Stimulated activated CD8-positive, alpha-beta memory T cell treated with anti-CD3 and anti-CD28 coated beads, Interleukin-12 subunit alpha, Interleukin-12 subunit beta, amount 100 ng/mL, for 4 hours (primary cell): ENCODE results near the gene NR2F6.

Source experiments
- DNase-seq: peaks from one replicate; pipeline ENCODE4 v3.0.0-alpha.2; 2020; ENCODE audit warnings: low read depth

Gene NR2F6

DNA sequence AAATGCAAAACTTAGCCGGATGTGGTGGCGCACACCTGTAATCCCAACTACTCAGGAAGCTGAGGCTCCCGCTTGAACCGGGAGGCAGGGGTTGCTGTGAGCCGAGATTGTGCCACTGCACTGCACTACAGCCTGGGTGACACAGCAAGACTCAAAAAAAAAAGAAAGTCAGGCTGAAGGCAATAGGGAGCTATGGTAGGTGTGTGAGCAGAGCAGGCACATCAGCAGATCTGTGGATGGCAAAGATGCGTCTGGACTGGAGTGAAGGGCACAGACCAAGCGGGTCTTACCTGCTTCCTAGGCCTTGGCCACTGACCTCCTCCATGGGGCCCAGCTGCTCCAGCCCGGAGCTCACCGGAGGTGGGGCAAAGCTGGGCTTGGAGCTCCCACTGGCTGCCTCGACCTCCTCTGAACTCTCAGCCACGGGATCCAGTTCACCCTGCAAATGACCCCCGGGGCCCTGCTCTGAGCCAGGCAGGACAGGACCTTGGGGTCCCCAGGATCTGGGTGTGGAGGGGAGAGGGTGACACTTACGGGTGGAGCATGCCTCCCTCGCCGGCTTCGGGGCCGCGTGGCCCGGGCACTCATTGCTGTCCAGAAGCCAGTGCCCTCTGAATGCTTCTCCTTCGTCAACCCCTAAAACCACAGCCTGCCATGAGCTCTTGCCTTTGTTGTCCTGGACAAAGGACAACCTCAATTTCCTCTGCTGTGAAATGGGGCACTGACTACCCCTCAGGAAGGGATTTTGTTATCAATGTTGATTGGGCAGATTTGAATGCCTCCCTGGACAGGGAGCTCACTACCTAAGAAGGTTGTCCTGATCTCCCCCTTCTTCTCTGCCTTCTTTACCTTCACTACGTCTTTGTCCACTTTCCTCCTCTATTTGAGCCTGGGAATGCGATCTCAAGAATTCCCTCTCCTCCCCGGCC, 18.3 kb upstream of the NR2F6 start:
- no peak for DNase-seq

DNA sequence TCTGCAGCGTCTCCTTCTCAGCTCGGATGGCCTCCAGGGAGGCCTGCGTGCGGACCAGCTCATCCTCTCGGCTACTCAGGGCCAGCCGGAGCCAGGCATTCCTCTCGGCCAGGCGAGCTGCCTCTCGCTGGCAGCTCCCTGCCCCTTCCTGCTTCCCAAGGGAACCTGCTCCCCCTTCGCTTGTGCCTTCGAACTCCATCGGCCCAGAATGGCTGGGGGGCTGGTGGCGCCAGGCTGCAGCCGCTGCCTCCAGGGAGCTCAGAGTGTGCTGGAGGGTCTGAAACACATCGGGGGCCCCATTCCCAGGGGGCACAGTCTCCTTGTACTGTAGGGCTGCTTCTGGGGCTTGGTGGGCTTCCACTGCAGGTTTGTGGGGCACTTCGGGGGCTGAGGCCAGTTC, 16.8 kb upstream of the NR2F6 start:
- no peak for DNase-seq

DNA sequence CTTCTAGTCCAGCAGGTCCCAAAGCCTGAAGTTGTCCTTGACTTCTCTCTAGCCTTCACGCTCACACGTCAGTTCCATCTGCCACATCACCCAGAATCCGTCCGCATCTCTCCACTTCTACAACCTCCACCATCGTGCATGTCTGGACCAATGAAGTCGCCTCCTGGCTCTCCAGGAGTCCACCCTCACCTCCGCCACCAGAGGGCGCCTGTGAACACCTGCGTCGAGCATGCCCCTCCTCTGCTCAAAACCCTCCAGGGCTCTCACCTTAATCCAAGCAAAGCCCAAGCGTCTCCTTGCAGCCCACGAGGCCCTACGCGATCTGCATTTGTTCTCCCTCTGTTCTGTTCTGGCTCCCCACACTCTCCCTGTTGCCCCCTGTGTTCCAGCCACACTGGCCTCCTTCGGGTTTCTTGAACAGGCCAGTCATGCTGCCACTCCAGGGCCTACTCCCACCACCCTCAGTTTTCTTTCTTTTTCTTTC, 15.2 kb upstream of the NR2F6 start:
- DNase-seq: peak; percentile 68

DNA sequence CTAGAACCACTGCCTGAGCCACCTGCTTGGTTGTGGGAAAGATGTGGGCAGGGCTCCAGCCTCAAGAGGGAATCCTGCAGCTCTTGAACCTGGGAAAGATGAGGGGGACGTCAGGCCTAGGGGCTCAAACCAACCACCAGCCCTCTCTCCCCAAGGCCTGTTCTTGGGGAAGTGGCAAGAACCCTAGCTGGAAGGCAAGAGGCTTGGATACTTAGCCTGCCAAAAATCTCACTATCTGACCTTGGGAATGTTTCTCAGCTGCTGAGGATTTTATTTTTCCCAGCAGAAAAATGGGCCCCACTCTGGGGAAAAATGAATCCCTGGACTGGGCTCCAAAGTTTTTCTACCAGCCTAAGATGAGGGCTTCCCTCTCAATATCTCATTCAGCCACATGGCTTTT, 14.2 kb upstream of the NR2F6 start:
- DNase-seq: no peak

DNA sequence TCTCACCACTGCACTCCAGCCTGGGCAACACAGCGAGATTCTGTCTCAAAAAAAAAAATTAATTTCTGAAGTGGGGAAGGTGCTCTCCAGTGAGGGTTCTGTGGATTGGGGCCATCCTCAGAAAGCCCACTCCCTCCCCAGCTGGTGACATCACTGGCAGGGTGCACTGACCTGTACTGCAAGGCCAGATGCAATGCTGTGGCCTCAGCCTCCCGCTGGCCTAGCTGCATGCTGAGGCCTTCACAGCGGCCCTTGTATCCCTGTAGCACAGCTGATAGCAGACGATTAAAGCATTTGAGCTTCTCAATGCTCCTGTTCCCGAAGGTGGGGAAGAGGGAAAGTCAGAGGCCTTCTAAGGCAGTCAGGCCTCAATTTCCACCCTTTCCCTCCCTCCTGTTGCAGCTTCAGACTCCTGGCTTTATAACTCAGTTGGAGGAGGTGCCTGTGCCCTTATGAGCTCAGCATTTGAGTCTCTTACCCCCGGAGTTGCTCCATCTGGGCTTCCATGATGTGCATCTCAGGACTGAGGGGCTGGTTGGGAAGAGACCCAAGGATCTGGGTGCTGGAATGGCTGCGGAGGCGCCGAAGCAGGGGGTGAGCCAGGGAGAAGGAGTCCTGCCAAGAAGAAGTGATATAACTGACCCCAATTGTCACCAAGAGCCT, 13.5 kb upstream of the NR2F6 start:
- DNase-seq: no peak

DNA sequence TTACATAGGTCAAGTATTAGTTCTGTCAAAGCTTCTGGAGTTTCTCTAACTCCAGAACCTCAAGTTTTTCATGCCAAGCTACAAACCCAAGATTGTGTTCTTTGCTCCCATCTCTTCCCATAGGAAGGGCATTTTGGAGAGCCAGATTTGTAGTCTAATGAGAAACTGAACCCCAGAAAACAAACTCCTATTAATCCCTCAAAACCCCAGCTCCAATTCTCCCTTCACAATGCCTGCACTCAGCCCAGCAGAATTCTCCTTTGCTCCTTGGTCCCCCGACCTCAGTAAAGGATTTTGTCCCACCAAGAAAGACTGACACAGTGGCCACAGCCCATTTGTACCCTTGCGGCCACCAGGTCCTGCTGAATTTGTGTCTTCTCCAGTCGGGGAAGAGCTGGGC, 10.4 kb upstream of the NR2F6 start:
- no peak for DNase-seq

DNA sequence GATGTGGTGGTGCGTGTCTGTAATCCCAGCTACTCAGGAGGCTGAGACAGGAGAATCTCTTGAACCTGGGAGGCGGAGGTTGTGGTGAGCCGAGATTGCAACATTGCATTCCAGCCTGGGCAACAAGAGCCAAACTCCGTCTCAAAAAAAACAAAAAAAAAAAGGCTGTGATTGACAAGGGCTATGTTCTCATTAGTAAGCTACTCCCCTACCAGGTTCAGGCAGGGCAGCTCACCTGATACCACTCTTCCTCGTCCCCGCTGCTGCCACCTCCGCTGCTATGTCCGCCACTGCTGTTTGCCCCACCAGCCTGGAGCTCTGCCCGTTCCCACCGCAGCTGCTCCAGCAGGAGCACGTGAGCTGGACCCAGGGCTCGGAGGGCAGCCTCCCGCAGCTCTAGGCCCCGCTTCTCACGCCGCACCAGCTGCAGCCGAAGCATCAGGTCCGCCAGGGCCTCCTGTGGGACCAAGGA, 9.5 kb upstream of the NR2F6 start:
- DNase-seq: no peak

DNA sequence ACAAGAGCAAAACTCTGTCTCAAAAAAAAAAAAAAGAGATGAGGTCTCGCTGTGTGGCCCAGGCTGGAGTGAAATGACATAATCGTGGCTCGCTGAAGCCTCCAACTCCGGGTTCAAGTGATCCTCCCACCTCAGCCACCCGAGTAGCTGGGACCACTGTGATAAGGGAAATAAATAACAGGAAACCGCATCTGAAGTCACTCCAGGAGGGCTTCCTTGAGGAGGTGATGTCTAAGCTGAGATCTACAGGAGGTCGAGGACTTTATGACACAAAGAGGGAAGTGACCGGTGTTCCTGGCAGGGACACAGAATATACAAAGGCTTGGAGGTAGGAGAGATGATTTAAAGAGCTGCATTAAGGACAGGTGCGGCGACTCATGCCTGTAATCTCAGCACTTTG, 8.9 kb upstream of the NR2F6 start:
- no peak for DNase-seq

DNA sequence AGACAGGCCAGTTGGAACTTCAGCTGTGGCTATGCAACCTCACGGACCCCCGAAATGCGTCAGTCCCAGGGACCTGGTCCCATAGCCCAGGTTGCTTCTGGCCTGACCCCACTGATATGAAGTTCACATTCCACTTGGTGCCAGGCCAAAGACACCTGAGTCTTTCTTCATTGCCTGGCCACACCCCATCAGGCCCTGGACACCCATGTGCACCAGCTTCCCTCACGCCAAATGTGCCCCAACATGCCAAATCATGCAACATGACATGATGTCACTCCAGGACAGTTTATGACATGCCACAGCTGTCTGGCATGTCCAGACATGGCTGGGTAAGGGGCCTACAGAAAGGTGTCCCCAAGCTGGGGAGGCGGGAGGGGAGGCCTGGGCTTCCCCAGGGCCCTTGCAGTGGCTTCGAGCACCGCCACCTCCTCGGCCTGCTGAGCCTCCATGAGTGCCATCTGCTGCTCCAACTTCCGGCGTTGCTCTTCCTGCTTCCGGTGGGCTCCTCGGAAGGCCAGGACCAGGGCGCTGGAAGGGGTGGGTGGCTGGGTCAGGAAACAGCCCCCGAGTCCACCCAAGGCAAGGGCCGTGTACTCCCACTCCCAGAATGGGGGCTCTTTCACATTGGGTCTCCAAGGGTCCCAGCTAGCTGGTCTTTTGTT, 4.3 kb upstream of the NR2F6 start:
- no peak for DNase-seq

DNA sequence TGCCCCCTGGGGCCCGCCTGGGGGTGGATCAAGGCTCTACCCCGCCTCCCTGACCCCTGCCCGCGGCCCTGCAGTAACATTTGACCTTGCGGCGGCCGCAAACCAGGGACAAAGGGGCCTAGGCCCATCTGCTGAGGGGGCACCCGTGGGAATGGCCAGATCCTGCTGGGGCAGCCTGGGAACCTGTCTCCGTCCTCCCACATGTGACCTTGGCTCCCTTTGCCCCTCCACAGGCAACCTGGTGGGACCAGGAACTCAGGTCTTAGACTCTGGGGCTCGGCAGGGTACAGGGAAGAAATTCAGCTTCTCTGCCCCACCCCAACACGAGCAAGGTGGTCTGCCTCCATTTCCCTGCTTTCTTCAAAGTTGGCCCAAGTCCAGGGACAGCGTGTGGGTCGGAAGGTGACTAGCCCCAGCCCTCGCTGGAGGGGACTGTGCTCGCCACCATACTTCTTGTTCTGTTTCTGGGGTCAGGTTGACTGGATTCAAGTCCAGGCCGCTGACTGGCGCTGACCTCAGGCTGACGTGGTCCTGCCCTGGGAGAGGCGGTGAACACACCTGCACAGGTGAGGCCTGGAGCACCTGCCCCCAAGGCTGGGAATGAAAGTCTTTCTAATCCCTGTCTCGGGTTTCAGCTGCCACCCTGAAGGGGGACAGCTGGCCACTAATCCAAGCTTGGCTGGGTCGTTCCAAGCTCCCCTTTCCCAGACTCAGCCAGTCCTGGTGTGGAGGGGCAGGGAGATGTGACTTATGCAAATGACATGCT, 2.5 kb upstream of the NR2F6 start:
- DNase-seq: no peak

DNA sequence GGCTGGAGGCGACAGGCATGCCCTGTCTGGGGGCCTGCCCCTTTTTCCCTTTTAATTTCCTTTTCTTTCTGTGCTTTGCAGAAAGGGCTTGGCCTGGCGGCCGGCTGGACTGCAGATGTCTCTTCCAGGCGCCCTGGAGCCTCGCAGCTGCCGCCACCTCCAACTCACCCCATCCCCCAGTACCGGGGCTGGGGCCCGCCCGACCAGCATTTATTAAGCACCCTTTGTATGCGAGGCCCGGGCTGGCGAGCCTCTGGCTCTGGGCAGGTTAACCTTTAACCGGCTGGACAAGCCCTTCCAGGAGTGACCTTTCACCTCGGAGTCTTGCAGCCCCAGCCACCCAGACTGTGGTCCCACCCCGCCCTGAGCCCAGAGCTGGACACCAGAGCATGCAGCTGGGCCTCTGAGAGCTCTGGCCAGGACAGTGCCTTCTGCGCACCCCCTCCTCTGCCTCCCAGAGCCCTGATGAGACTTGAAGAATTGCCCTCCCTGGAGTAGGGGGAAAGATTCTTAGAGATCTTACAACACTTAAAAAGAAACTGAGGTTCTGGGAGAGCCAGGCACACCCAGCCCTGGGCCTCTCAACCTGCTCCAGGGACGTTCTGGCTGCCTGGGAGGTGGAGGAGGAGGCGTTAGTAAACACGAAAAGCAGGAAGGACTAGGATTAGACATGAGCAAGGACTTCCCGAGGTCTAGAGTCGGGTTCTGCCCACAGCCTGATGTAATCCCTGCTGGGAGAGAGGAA, 1.1 kb upstream of the NR2F6 start:
- DNase-seq: no peak

DNA sequence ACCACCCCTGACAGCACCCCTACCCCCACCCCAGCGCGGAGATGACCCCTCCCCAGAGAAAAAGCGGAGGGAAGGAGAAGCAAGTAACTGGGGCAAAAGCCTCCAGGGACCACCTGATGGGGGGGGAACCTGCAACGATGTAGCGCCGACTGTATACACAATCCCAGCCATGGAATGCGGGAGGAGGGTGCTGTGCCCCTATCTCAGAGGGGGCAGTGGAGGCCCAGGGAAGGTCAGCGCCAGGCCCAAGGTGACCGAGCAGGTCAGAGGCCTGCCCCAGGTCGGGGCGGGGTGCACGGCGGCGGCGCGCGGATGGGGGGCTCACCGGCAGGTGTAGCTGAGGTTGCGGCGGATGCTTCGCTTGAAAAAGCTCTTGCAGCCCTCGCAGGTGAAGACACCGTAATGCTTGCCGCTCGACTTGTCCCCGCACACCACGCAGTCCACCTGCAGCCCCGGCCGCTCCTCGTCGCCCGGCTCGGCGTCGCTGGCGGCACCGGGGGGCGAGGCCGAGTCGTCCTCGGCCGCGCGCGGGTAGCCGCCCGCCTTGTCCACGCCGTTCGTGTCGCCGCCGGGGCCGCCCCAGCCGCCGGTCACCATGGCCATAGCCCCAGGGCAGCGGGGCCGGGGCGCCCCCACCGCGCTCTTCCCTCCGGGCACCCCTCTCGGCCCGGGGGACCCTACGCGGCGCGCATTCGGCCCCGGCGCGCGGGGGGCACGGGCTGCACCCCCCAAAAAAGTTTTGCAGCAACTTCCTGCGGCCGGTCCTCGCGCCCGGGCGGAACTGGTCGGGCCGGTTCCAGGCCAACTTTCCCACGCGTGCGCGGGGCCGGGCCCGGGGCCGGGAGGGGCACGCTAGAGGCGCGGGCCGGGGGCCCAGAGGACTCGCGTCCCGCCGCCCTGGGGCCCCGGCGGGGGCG, 843 bp downstream of the NR2F6 start:
- DNase-seq: no peak

DNA sequence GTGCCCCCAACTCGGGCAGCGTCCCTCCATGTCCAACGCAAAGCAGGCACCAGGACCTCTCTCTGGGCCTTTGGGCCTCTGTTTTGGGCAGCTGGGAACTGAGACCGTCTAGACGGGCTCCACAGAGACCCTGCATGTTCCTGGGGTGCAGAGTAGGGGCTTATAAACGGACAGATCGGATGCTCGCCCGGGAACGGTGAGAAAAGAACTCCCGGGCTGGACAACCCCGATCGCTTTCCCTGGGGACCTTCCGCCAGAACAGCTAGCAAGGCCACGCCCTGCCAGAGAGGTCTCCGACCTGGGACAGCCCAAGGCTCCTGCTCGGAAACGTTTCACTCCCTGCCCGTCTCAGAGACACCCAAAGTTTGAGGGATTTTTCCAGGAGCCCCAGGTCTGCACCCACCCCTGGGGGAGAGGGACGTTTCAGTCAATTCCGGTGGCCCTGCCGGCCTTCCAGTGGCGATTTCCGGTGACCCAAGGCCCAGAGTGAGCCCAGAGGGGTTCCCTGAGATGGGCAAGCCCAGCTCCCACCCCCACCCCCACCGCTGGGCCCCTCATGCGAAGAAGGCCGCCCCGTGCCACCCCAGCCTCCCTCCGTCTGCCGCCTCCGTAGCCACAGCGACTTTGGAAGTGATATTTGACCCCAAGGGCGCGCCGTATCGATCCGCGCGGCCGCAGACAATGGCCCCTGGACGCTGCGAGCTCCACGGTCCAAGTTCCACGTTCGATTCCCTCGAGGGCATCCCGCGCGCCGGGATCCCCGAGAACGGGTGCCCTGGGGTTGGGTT, 1.7 kb downstream of the NR2F6 start:
- no peak for DNase-seq

DNA sequence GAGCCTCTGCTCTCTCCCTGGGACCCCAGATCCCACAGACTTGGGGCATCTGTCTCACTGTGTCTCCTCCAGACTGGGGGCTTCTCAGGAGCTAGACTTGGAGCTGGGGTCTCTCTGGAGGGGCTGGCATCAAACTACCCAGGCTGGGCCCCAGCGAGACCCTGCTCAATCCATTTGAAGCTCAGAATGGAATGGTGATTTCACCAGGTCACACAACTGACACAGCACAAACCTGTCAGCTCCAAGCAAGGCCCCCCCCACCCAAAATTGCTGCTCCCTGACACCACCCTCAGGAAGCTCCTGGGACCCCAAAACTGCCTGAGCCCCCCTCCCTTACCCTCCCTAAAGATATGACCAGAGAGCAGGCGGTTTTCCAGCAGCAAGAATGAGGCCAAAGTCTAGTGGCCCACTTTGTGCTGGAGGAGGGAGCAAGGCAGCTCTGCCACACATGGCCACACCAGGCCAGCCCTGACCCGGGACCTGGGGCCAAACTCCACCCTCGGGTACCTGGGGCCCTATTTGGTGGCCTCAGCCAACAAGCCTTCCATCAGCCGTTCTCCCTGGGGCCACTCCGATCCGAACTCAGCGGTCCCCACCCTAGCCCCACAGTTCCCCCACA, 2.4 kb downstream of the NR2F6 start:
- no peak for DNase-seq

DNA sequence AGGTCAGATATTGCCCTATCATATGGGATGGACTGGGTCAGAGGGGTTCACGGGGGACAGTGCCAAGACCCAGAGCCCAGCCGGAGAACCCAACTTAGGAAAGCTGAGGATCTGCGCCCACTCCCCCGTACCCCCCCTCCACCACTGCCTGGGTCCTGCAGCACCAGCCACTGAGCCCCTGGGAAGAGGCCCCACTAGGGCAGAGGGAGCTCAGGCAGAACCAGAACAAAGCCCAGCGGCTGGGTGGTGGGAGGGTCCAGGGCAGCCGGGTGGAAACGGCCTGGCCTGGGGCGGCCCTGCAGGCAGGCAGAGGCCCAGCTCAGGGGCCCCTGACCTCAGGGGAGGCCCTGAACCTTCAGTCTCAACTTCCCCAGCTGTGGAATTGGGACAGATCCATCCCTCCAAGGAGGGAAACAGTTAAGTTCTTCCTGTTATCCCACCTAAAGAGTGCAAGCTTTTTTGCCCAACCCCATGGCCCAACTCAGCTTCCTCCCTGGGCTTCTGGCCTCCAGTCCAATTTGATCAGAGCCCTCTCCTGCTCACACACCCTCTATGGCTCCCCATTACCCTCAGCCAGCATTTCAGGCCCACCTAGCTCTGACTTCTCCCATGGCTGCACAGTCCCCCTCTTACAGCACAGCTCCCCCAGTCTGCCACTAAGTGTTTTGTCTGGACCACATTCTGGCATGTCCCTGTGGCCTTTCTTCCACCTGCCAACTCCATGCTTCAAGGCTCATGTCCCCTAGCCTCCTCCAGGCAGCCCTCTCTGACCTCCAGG, 3.1 kb downstream of the NR2F6 start:
- no peak for DNase-seq

DNA sequence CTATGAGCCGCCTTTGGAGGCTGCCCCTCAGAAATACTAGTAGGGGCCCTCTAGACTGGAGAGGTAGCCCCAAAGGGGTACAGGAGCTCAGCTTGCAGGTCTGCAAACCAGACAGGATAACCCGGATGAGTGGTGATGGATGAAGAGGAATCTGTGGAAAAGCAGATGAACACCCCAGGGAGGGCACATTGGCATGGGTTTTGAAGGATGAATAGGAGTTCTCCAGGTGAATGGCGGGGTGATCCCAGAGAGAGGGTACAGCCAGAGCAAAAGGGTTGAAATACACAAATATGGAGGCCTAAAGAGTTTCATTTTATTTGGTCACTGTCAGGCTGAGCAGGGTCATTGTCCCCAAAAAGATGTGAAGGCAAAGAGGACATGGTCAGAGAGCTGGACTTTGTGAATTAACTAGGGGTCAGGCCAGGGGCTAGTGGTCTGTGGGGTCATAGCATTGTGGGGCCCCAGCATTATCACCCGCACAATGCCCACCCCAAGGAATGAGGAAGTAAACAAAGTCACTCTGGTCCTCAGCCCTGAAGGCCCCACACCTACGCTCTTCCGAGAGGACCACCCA, 4.8 kb downstream of the NR2F6 start:
- no peak for DNase-seq

DNA sequence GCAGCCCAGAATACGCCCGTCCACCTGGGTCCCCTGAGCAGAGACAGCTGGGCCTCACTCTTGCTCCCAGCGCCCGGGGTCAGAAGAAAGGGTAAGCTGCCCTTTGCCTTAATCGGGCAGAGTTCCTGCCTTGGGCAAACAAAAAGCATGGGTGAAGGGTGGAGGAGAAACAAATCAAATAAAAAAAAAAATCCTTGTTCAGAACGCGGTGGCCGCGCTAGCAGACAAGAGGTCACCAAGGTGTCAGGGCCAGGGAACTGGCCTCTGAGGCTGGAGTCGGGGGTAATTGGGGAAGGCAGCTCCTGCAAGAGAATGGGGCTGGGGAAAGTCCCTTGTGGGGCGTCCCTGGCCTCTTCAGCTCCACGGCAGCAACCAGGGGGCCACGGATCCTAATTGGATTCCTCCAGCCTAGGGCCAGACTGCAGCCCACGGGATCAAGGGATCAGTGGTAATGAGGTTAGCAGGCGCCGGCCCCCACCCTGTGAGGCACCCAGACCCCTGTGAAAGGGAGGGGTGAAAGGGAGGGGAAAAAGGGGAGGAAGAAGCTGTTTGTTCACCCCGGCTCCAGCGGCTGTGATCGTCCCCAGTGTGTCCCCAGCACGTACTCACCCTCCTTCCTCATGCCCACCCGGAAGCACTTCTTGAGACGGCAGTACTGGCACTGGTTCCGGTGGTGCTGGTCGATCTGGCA, 5.5 kb downstream of the NR2F6 start:
- DNase-seq: no peak
